Lower lobe of right lung (tissue), 2 donors: ENCODE measurements around the gene GDAP2. TPM values are rescaled to one million over a fixed set of nuclear protein-coding genes. Genes with fewer than 3 reads are reported as not detected.

ENCODE experiments used
- ATAC-seq, 2 donors: fragments of 200-7000 bp; cut with Tn5 transposase; one replicate each; pipeline ENCODE4 v1.9.1; 2020 to 2022; ENCODE audit warnings: mild to moderate bottlenecking in 2 of 2, moderate library complexity in 2 of 2
- DNase-seq: peaks from one replicate; pipeline ENCODE4 v3.0.0-alpha.2; 2020
- H3K27ac ChIP-seq: fragments of 200-600 bp; one replicate; pipeline ENCODE4 v1.8.0; 2022
- H3K27me3 ChIP-seq: fragments of 200-600 bp; one replicate; pipeline ENCODE4 v1.8.0; 2022; ENCODE audit warnings: low read depth
- H3K36me3 ChIP-seq: fragments of 200-600 bp; one replicate; pipeline ENCODE4 v1.8.0; 2022; ENCODE audit warnings: mild to moderate bottlenecking
- H3K4me1 ChIP-seq: fragments of 200-600 bp; one replicate; pipeline ENCODE4 v1.8.0; 2022
- H3K4me3 ChIP-seq: fragments of 200-600 bp; one replicate; pipeline ENCODE4 v1.8.0; 2022; ENCODE audit warnings: mild to moderate bottlenecking
- H3K9me3 ChIP-seq: fragments of 200-600 bp; one replicate; pipeline ENCODE4 v1.8.0; 2022
- intact Hi-C: fragments of 100-400 bp; cut with DNase I; formaldehyde crosslinking; loops from one replicate; pipeline ENCODE4 v1.11.0; 2022
- total RNA-seq: library from RNA; stranded (reverse); fragmentation: NEBNext Ultra II Directional; extraction: Animal tissue kit (Norgen Biotek cat#: 25700); gene quantifications from one replicate; pipeline ENCODE4 v1.2.1, GENCODE V29; 2021
- TF ChIP-seq, protein P1 (sequence below): fragments of 200-600 bp; IDR thresholded peaks from one replicate; pipeline ENCODE4 v1.8.0; 2022; ENCODE audit warnings: antibody characterized with exemption, mild to moderate bottlenecking
- donor health status: DM: no; HTN: yes; CAD: no; lungs with severe emphysema.

GDAP2 gene
- total RNA-seq, 1 donor from 2014 or later, result 34.1 TPM

DNA sequence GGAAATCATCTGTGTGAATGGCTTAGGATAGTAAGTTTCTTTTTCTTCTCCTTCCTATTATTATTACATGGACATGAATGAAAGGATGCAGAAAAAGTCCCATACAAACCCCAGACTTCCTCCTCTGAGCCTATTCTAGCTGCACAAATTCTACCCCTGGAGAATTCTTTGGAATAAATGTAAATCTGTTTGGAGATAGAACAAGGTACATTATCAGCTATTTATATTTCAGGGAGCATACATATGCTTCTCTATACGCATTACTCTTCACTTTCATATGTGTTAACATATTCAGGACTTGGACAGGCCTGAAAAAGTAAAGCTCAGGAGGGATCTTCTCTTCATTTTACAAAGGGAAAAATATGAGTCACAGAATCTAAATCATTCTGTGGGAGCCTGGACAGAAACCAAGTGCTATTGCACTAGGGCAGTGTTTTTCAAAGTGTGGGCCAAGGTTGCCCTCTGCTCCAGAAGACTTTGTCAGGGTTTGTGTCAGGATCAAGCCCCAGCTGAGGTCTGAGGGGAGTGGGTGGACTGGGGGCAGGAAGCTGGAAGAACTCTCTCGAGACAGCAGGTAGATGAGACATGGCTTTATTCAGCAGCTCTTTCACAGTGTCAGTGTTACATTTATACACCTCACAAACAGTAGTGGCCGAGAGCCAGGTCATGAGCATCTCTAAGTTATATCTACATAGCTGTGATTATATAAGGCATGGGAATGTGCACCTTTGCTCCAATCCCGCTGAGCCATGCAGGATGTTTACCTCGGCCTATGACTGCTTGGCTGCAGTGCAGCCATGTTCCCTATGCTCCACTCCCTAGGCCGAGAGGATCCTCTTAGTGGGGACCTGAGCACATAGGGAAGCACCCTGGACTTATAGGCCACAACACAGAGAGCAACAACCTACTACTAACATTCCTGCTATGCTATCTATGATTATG lies 114.3 kb downstream of the GDAP2 start:
- Histone ChIP-seq H3K36me3 (no peaks in the 10 kb centered on the region), H3K9me3 (no peaks in the 10 kb centered on the region), H3K27me3 (no peaks in the 10 kb centered on the region), H3K27ac (no peak overlapping the region), H3K4me1 (peaks cover 9% of the 10 kb centered on the region), H3K4me3 (no peak overlapping the region)
- TF ChIP-seq, protein P1, sequence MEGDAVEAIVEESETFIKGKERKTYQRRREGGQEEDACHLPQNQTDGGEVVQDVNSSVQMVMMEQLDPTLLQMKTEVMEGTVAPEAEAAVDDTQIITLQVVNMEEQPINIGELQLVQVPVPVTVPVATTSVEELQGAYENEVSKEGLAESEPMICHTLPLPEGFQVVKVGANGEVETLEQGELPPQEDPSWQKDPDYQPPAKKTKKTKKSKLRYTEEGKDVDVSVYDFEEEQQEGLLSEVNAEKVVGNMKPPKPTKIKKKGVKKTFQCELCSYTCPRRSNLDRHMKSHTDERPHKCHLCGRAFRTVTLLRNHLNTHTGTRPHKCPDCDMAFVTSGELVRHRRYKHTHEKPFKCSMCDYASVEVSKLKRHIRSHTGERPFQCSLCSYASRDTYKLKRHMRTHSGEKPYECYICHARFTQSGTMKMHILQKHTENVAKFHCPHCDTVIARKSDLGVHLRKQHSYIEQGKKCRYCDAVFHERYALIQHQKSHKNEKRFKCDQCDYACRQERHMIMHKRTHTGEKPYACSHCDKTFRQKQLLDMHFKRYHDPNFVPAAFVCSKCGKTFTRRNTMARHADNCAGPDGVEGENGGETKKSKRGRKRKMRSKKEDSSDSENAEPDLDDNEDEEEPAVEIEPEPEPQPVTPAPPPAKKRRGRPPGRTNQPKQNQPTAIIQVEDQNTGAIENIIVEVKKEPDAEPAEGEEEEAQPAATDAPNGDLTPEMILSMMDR, result no peak
- no peak for ATAC-seq
- intact Hi-C loops, result no loop called here
- DNase-seq, result no peak

Other genes with a start within 250 kb of the GDAP2 start
- 19.3 TPM for gene WDR3, start 118 bp upstream of the GDAP2 start, total RNA-seq